Thyroid gland (tissue), 4 donors: ENCODE data around the gene SLC25A26.

Source experiments
- CTCF ChIP-seq, 6 experiments: fragments of 200-600 bp in 3 of 6; fragments of 450-650 bp in 3 of 6; sonication (generic) in 3 of 6; IDR thresholded peaks; one replicate each; pipeline ENCODE4 v1.5.1; 2016 to 2019; ENCODE audit warnings: antibody characterized with exemption in 6 of 6, mild to moderate bottlenecking in 2 of 6, inconsistent platforms in 1 of 6, moderate library complexity in 1 of 6
- POLR2A ChIP-seq, 2 donors: fragments of 450-650 bp; IDR thresholded peaks; one replicate each; pipeline ENCODE4 v1.6.1; 2017; ENCODE audit warnings: antibody characterized with exemption in 2 of 2, mild to moderate bottlenecking in 2 of 2, moderate library complexity in 1 of 2

GRCh38 chr3:66399529-66400232 lies 178.9 kb downstream of the SLC25A26 start:
- TF ChIP-seq CTCF (IDR thresholded peaks at IDR 0.05) (no peak), POLR2A (IDR thresholded peaks at IDR 0.05) (no peak)
